Measurements from ENCODE around the gene ZFAND3.

The ZFAND3 gene

DNA sequence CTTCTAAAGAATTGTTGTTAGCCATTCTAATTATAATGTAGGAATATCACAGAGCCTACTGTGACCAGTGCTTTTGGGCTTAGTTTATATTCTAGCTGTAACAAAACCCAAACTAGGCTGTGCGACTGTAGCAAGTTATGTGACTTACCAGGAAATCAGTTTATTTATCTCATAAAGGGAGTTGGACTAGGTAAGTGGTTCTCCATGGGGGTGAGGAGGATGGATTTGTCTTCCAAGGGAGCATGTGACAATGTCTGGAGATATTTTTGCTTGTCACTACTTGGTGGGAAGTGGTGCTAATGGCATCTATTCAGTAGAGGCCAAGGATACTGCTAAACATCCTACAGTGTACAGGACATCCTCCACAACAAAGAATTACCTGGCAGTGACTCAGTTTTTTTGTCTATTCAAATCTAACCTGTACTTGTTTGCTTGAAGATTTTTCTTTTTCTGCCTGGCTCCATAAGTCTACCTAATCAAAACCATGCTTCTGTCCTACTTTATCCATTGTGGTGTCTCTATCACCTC, 32.5 kb downstream of the ZFAND3 start:
- Histone ChIP-seq H3K27ac (ENCODE audit: low read length, poor library complexity, severe bottlenecking) (no peak overlapping the region), H2BK120ac (ENCODE audit: low read depth, low read length) (no peak overlapping the region), H2BK15ac (ENCODE audit: low read depth, poor library complexity, severe bottlenecking) (no peak overlapping the region), H3K4me3 (ENCODE audit: insufficient read depth in 1 of 2, low read depth in 1 of 2, low read length in 2 of 2) (no peak overlapping the region), H4K8ac (ENCODE audit: low read length) (no peak overlapping the region), H3K4me2 (ENCODE audit: low read length, poor library complexity, severe bottlenecking) (no peak overlapping the region), H2AK5ac (ENCODE audit: low read length, severe bottlenecking) (no peak overlapping the region), H2AFZ (ENCODE audit: low read depth, low read length) (no peak overlapping the region), H3K27me3 (ENCODE audit: control insufficient read depth in 1 of 2, insufficient read depth in 1 of 2, low read length in 2 of 2) (no peaks in the 10 kb centered on the region), H4K91ac (ENCODE audit: low read length) (no peak overlapping the region), H3K4me1 (ENCODE audit: control insufficient read depth, insufficient read depth, low read depth, low read length) (peaks cover 10% of the 10 kb centered on the region), H3K9ac (ENCODE audit: low read length) (no peak overlapping the region), H3K36me3 (ENCODE audit: control insufficient read depth in 1 of 2, insufficient read depth in 2 of 2, low read depth in 1 of 2, low read length in 2 of 2) (peaks cover 2 to 6% of the 10 kb centered on the region in 2 experiments), H3K4ac (ENCODE audit: low read depth in 1 of 2, low read length in 2 of 2) (no peak overlapping the region), H2BK12ac (ENCODE audit: low read length in 2 of 2) (no peak overlapping the region), H3K18ac (ENCODE audit: low read depth in 1 of 2, low read length in 2 of 2) (no peak overlapping the region), H2BK5ac (ENCODE audit: low read depth, low read length, poor library complexity, severe bottlenecking) (no peak overlapping the region), H3K14ac (ENCODE audit: low read length in 2 of 2) (no peak overlapping the region), H3K79me1 (replicated peaks; ENCODE audit: low read length, poor library complexity, severe bottlenecking) (no peaks in the 10 kb centered on the region), H3K9me3 (ENCODE audit: control insufficient read depth, low read length) (no peaks in the 10 kb centered on the region), H3K23ac (ENCODE audit: low read length in 2 of 2) (no peak overlapping the region)
- no peak for DNase-seq
- 94% methylated on average over 1 of the region's 1 CpG for WGBS

DNA sequence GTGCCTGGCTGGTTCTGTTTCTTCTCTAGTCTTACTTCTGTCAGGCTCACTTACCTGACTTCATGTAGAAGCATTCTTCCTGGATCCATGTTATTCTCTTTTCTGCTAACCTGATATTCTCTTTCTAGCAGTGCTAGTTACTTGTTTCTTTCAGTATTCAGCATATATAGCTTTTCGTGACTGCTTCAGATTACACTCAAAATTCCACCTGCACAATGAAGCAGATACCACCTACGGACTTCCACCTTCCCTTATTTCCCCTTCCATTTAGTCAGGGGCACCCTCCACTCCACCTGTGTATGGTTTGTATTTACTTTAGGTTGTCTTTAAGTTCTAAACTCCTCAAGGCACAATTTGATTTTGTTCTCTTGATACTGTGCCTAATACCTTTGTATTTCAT, 36.8 kb downstream of the ZFAND3 start:
- no peak overlapping the region for H2BK120ac ChIP-seq (ENCODE audit: low read depth, low read length)
- peaks cover 0 to 6% of the 10 kb centered on the region in 2 experiments for H3K36me3 ChIP-seq (ENCODE audit: control insufficient read depth in 1 of 2, insufficient read depth in 2 of 2, low read depth in 1 of 2, low read length in 2 of 2)
- DNase-seq, result no peak
- no peak overlapping the region for H2AFZ ChIP-seq (ENCODE audit: low read depth, low read length)
- H2AK5ac ChIP-seq (ENCODE audit: low read length, severe bottlenecking), result no peak overlapping the region
- H3K4ac ChIP-seq (ENCODE audit: low read depth in 1 of 2, low read length in 2 of 2), result no peak overlapping the region
- H2BK5ac ChIP-seq (ENCODE audit: low read depth, low read length, poor library complexity, severe bottlenecking), result no peak overlapping the region
- no peak overlapping the region for H3K23ac ChIP-seq (ENCODE audit: low read length in 2 of 2)
- no peak overlapping the region for H3K4me3 ChIP-seq (ENCODE audit: insufficient read depth in 1 of 2, low read depth in 1 of 2, low read length in 2 of 2)
- H4K8ac ChIP-seq (ENCODE audit: low read length), result no peak overlapping the region
- no peak overlapping the region for H3K9ac ChIP-seq (ENCODE audit: low read length)
- H3K79me1 ChIP-seq (replicated peaks; ENCODE audit: low read length, poor library complexity, severe bottlenecking), result peaks cover 2% of the 10 kb centered on the region
- no peak overlapping the region for H3K27ac ChIP-seq (ENCODE audit: low read length, poor library complexity, severe bottlenecking)
- H3K4me1 ChIP-seq (ENCODE audit: control insufficient read depth, insufficient read depth, low read depth, low read length), result no peaks in the 10 kb centered on the region
- H3K14ac ChIP-seq (ENCODE audit: low read length in 2 of 2), result no peak overlapping the region
- H4K91ac ChIP-seq (ENCODE audit: low read length), result no peak overlapping the region
- H2BK15ac ChIP-seq (ENCODE audit: low read depth, poor library complexity, severe bottlenecking), result no peak overlapping the region
- 100% methylated on average over 1 of the region's 2 CpGs for WGBS
- no peaks in the 10 kb centered on the region for H3K9me3 ChIP-seq (ENCODE audit: control insufficient read depth, low read length)
- H3K4me2 ChIP-seq (ENCODE audit: low read length, poor library complexity, severe bottlenecking), result no peak overlapping the region
- no peak overlapping the region for H2BK12ac ChIP-seq (ENCODE audit: low read length in 2 of 2)
- no peak overlapping the region for H3K18ac ChIP-seq (ENCODE audit: low read depth in 1 of 2, low read length in 2 of 2)
- H3K27me3 ChIP-seq (ENCODE audit: control insufficient read depth in 1 of 2, insufficient read depth in 1 of 2, low read length in 2 of 2), result no peaks in the 10 kb centered on the region

- no peak overlapping the region for H3K18ac ChIP-seq (ENCODE audit: low read depth in 1 of 2, low read length in 2 of 2)
- no peak overlapping the region for H3K27ac ChIP-seq (ENCODE audit: low read length, poor library complexity, severe bottlenecking)
- H3K14ac ChIP-seq (ENCODE audit: low read length in 2 of 2), result no peak overlapping the region
- H3K4me1 ChIP-seq (ENCODE audit: control insufficient read depth, insufficient read depth, low read depth, low read length), result peaks cover 3% of the 10 kb centered on the region
- no peak overlapping the region for H2BK120ac ChIP-seq (ENCODE audit: low read depth, low read length)
- no peaks in the 10 kb centered on the region for H3K9me3 ChIP-seq (ENCODE audit: control insufficient read depth, low read length)
- H3K4ac ChIP-seq (ENCODE audit: low read depth in 1 of 2, low read length in 2 of 2), result no peak overlapping the region
- no peak overlapping the region for H3K4me2 ChIP-seq (ENCODE audit: low read length, poor library complexity, severe bottlenecking)
- H2AK5ac ChIP-seq (ENCODE audit: low read length, severe bottlenecking), result no peak overlapping the region
- no peak overlapping the region for H2AFZ ChIP-seq (ENCODE audit: low read depth, low read length)
- no peak overlapping the region for H2BK5ac ChIP-seq (ENCODE audit: low read depth, low read length, poor library complexity, severe bottlenecking)
- 99% methylated on average over 3 of the region's 3 CpGs for WGBS
- H3K36me3 ChIP-seq (ENCODE audit: control insufficient read depth in 1 of 2, insufficient read depth in 2 of 2, low read depth in 1 of 2, low read length in 2 of 2), result peaks cover 0 to 6% of the 10 kb centered on the region in 2 experiments
- no peak for DNase-seq
- H4K8ac ChIP-seq (ENCODE audit: low read length), result no peak overlapping the region
- no peak overlapping the region for H2BK12ac ChIP-seq (ENCODE audit: low read length in 2 of 2)
- H3K79me1 ChIP-seq (replicated peaks; ENCODE audit: low read length, poor library complexity, severe bottlenecking), result peaks cover 2% of the 10 kb centered on the region
- no peak overlapping the region for H2BK15ac ChIP-seq (ENCODE audit: low read depth, poor library complexity, severe bottlenecking)
- H3K23ac ChIP-seq (ENCODE audit: low read length in 2 of 2), result no peak overlapping the region
- no peak overlapping the region for H3K4me3 ChIP-seq (ENCODE audit: insufficient read depth in 1 of 2, low read depth in 1 of 2, low read length in 2 of 2)
- no peaks in the 10 kb centered on the region for H3K27me3 ChIP-seq (ENCODE audit: control insufficient read depth in 1 of 2, insufficient read depth in 1 of 2, low read length in 2 of 2)
- H4K91ac ChIP-seq (ENCODE audit: low read length), result no peak overlapping the region
- H3K9ac ChIP-seq (ENCODE audit: low read length), result no peak overlapping the region
These were observed 38.8 kb downstream of the ZFAND3 start for GRCh38 chr6:37858363-37858762.

- Histone ChIP-seq H2AK5ac (ENCODE audit: low read length, severe bottlenecking) (no peak overlapping the region), H3K4me2 (ENCODE audit: low read length, poor library complexity, severe bottlenecking) (no peak overlapping the region), H3K18ac (ENCODE audit: low read depth in 1 of 2, low read length in 2 of 2) (no peak overlapping the region), H3K36me3 (ENCODE audit: control insufficient read depth in 1 of 2, insufficient read depth in 2 of 2, low read depth in 1 of 2, low read length in 2 of 2) (peaks cover 0 to 7% of the 10 kb centered on the region in 2 experiments), H3K9me3 (ENCODE audit: control insufficient read depth, low read length) (no peaks in the 10 kb centered on the region), H3K27me3 (ENCODE audit: control insufficient read depth in 1 of 2, insufficient read depth in 1 of 2, low read length in 2 of 2) (no peaks in the 10 kb centered on the region), H2AFZ (ENCODE audit: low read depth, low read length) (no peak overlapping the region), H3K79me1 (replicated peaks; ENCODE audit: low read length, poor library complexity, severe bottlenecking) (peaks cover 5% of the 10 kb centered on the region), H2BK12ac (ENCODE audit: low read length in 2 of 2) (no peak overlapping the region), H3K4me1 (ENCODE audit: control insufficient read depth, insufficient read depth, low read depth, low read length) (peaks cover 3% of the 10 kb centered on the region), H3K9ac (ENCODE audit: low read length) (no peak overlapping the region), H3K14ac (ENCODE audit: low read length in 2 of 2) (no peak overlapping the region), H4K8ac (ENCODE audit: low read length) (no peak overlapping the region), H3K23ac (ENCODE audit: low read length in 2 of 2) (no peak overlapping the region), H3K4me3 (ENCODE audit: insufficient read depth in 1 of 2, low read depth in 1 of 2, low read length in 2 of 2) (no peak overlapping the region), H2BK15ac (ENCODE audit: low read depth, poor library complexity, severe bottlenecking) (no peak overlapping the region), H3K27ac (ENCODE audit: low read length, poor library complexity, severe bottlenecking) (no peak overlapping the region), H4K91ac (ENCODE audit: low read length) (no peak overlapping the region), H2BK5ac (ENCODE audit: low read depth, low read length, poor library complexity, severe bottlenecking) (no peak overlapping the region), H2BK120ac (ENCODE audit: low read depth, low read length) (no peak overlapping the region), H3K4ac (ENCODE audit: low read depth in 1 of 2, low read length in 2 of 2) (no peak overlapping the region)
- DNase-seq, result peak; percentile 64
- WGBS, result no CpG with 5 or more reads among the region's 1 CpG
These were observed 40.8 kb downstream of the ZFAND3 start for GRCh38 chr6:37860226-37860839.
